ENCODE results near the gene TOX2.

DNA sequence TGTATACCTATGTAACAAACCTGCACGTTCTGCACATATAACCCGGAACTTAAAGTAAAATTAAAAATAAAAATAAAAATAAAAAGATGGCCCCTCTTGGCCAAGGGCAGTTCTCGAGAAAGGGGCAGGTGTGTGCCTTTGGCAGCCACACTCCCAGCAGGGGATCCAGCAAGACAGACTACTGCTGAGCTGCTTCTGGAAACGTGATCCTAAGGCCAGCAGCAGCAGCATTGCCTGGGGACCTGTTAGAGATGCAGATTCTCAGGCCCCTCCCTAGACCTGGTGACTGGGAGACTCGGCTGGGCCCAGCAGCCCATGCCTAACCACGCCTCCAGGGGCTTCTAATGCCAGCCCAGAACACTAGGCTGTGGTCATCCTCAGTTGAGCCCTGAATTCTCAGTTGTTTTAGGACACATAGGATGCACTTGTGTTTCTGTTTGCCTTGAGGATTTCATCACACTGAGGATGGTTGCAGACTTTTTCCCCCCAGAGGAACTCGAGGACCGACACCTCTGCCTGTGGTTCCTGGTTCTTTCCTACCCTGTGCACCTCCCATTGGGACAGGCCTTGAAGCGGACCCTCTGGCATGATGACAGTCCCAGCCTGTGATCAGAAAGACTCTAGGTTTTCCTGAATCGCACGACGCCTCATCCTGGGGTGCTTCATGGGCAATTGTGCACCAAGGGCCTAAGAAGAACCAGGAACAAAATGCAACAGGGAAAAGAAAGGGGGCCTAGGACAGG, 105.9 kb downstream of the TOX2 start:
- TF ChIP-seq, protein P1, sequence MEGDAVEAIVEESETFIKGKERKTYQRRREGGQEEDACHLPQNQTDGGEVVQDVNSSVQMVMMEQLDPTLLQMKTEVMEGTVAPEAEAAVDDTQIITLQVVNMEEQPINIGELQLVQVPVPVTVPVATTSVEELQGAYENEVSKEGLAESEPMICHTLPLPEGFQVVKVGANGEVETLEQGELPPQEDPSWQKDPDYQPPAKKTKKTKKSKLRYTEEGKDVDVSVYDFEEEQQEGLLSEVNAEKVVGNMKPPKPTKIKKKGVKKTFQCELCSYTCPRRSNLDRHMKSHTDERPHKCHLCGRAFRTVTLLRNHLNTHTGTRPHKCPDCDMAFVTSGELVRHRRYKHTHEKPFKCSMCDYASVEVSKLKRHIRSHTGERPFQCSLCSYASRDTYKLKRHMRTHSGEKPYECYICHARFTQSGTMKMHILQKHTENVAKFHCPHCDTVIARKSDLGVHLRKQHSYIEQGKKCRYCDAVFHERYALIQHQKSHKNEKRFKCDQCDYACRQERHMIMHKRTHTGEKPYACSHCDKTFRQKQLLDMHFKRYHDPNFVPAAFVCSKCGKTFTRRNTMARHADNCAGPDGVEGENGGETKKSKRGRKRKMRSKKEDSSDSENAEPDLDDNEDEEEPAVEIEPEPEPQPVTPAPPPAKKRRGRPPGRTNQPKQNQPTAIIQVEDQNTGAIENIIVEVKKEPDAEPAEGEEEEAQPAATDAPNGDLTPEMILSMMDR (IDR thresholded peaks at IDR 0.05 in 8 of 11, conservative IDR thresholded peaks at IDR 0.05 in 3 of 11): no peak
- TF ChIP-seq POLR2A (IDR thresholded peaks at IDR 0.05) (no peak), POLR2AphosphoS5 (IDR thresholded peaks at IDR 0.05) (no peak)
